Astrocyte (in vitro differentiated cells and primary cell): ENCODE data around the gene PREX1. TPM values are rescaled to one million over a fixed set of nuclear protein-coding genes. Genes with fewer than 3 reads are reported as not detected.

Experiments used
- DNase-seq: peaks from one replicate; pipeline ENCODE4 v3.0.0-alpha.2; 2010; ENCODE audit warnings: low read depth
- FAIRE-seq: peaks from 2 replicates; lab custom pipeline; 2011; peaks lifted over from hg19 to GRCh38; lab: Jason Lieb, UNC
- H2AFZ ChIP-seq: 2 replicates; pipeline ENCODE4 v1.6.0; 2012; ENCODE audit warnings: low read depth, low read length, inconsistent platforms
- H3K27ac ChIP-seq: 2 replicates; pipeline ENCODE4 v1.5.1; 2011; ENCODE audit warnings: low read depth, low read length, inconsistent platforms
- H3K27me3 ChIP-seq: 2 replicates; pipeline ENCODE4 v1.6.0; 2011; ENCODE audit warnings: low read length, inconsistent platforms; ENCODE audit not compliant: insufficient read depth
- H3K36me3 ChIP-seq: 2 replicates; pipeline ENCODE4 v1.5.1; 2011; ENCODE audit warnings: low read length, inconsistent platforms; ENCODE audit not compliant: insufficient read depth
- H3K4me1 ChIP-seq: 2 replicates; pipeline ENCODE4 v1.5.1; 2011; ENCODE audit warnings: low read length, inconsistent platforms; ENCODE audit not compliant: insufficient read depth
- H3K4me2 ChIP-seq: 2 replicates; pipeline ENCODE4 v1.6.0; 2012; ENCODE audit warnings: low read length, inconsistent platforms
- H3K4me3 ChIP-seq: 2 replicates; pipeline ENCODE4 v1.5.1; 2011; ENCODE audit warnings: low read depth, mild to moderate bottlenecking, low read length, inconsistent platforms; ENCODE audit not compliant: insufficient read depth
- H3K79me2 ChIP-seq: 2 replicates; pipeline ENCODE4 v1.6.0; 2012; ENCODE audit warnings: mild to moderate bottlenecking, low read length, inconsistent platforms; ENCODE audit not compliant: insufficient read depth
- H3K9ac ChIP-seq: 2 replicates; pipeline ENCODE4 v1.6.0; 2012; ENCODE audit warnings: mild to moderate bottlenecking, low read length, inconsistent platforms
- H3K9me3 ChIP-seq: 2 replicates; pipeline ENCODE4 v1.5.1; 2012; ENCODE audit warnings: low read depth, mild to moderate bottlenecking, low read length, inconsistent platforms; ENCODE audit not compliant: insufficient read depth
- H4K20me1 ChIP-seq: 2 replicates; pipeline ENCODE4 v1.6.0; 2012; ENCODE audit warnings: low read length, inconsistent platforms; ENCODE audit not compliant: insufficient read depth
- H3K27ac Mint-ChIP-seq: one replicate; pipeline ENCODE4 v1.8.0; 2021; ENCODE audit warnings: mild to moderate bottlenecking, mixed read lengths; ENCODE audit not compliant: unreplicated experiment
- H3K27me3 Mint-ChIP-seq: one replicate; pipeline ENCODE4 v1.8.0; 2021; ENCODE audit warnings: low read depth, mixed read lengths; ENCODE audit not compliant: unreplicated experiment
- H3K36me3 Mint-ChIP-seq: one replicate; pipeline ENCODE4 v1.8.0; 2021; ENCODE audit warnings: low read depth, mixed read lengths; ENCODE audit not compliant: unreplicated experiment
- H3K4me1 Mint-ChIP-seq: one replicate; pipeline ENCODE4 v1.8.0; 2021; ENCODE audit warnings: low read depth, mixed read lengths; ENCODE audit not compliant: unreplicated experiment
- H3K4me3 Mint-ChIP-seq: one replicate; pipeline ENCODE4 v1.8.0; 2021; ENCODE audit warnings: mild to moderate bottlenecking, moderate library complexity, mixed read lengths; ENCODE audit not compliant: unreplicated experiment
- H3K9me3 Mint-ChIP-seq: one replicate; pipeline ENCODE4 v1.8.0; 2021; ENCODE audit warnings: mild to moderate bottlenecking, mixed read lengths; ENCODE audit not compliant: unreplicated experiment
- EZH2 ChIP-seq: IDR thresholded peaks from 2 replicates; pipeline ENCODE4 v1.6.1; 2012; ENCODE audit warnings: mild to moderate bottlenecking, low read length, inconsistent platforms; ENCODE audit not compliant: insufficient read depth
- total RNA-seq: library from RNA; stranded (reverse); gene quantifications from 2 replicates; pipeline ENCODE4 v1.2.1, GENCODE V29; 2021
- TF ChIP-seq, protein P1 (sequence below): IDR thresholded peaks from 2 replicates; pipeline ENCODE4 v1.5.1; 2011; ENCODE audit warnings: low read depth, mild to moderate bottlenecking, inconsistent platforms, low read length, moderate library complexity; ENCODE audit not compliant: insufficient read depth

Gene PREX1
- total RNA-seq, 1 donor from 2014 or later = 3.5 TPM

DNA sequence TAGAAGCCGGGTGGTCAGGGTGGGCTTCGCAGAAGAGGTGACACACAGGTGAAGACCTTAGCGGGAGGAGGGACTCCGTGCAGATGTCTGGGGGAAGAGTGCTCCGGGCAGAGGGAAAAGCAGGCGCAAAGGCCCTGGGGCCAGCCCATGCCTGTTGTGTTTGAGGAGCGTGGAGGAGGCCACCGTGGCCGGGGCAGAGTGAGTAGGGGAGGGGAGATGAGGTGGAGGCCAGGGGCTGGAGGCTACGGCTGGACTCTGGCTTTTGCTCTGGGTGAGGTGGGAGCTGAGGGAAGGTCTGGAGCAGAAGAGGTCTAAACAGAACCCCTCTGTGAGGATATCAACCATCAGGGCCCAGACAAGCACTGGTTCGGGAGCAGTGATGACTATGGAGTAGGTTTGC is 244.0 kb downstream of the PREX1 start:
- no peak overlapping the region for H3K9ac ChIP-seq
- Mint-ChIP-seq H3K27ac (no peak overlapping the region), H3K9me3 (peaks cover 5% of the 10 kb centered on the region), H3K36me3 (no peaks in the 10 kb centered on the region), H3K4me1 (peaks cover 3% of the 10 kb centered on the region), H3K4me3 (no peak overlapping the region), H3K27me3 (peaks cover 39% of the 10 kb centered on the region)
- no peak overlapping the region for H3K4me2 ChIP-seq
- DNase-seq = no peak
- no peak overlapping the region for H3K27ac ChIP-seq
- H3K79me2 ChIP-seq = no peaks in the 10 kb centered on the region
- peaks cover 14% of the 10 kb centered on the region for H3K27me3 ChIP-seq
- no peak for FAIRE-seq
- H2AFZ ChIP-seq = no peak overlapping the region
- no peak overlapping the region for H3K4me3 ChIP-seq
- no peaks in the 10 kb centered on the region for H3K9me3 ChIP-seq
- H3K4me1 ChIP-seq = no peaks in the 10 kb centered on the region
- H4K20me1 ChIP-seq = no peaks in the 10 kb centered on the region
- no peak for TF ChIP-seq EZH2
- TF ChIP-seq, protein P1, sequence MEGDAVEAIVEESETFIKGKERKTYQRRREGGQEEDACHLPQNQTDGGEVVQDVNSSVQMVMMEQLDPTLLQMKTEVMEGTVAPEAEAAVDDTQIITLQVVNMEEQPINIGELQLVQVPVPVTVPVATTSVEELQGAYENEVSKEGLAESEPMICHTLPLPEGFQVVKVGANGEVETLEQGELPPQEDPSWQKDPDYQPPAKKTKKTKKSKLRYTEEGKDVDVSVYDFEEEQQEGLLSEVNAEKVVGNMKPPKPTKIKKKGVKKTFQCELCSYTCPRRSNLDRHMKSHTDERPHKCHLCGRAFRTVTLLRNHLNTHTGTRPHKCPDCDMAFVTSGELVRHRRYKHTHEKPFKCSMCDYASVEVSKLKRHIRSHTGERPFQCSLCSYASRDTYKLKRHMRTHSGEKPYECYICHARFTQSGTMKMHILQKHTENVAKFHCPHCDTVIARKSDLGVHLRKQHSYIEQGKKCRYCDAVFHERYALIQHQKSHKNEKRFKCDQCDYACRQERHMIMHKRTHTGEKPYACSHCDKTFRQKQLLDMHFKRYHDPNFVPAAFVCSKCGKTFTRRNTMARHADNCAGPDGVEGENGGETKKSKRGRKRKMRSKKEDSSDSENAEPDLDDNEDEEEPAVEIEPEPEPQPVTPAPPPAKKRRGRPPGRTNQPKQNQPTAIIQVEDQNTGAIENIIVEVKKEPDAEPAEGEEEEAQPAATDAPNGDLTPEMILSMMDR = no peak
- H3K36me3 ChIP-seq = no peaks in the 10 kb centered on the region

DNA sequence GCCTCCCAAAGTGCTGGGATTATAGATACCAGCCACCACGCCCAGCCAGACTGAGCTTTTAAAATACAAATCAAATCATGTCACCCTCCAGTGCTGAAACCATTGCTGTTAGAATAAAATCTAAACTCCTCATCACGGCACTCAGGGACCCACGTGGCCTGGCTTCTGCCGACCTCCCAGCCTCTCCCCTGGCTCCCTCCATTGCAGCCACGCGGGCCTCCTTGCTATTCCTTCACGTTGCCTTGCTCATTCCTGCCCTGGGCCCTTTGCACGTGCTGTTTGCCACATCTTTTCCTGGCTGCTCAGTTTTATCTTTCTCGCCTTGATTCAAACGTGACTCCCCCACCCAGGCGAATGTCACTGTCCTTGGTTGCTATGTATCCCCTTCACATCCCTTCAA is 244.6 kb downstream of the PREX1 start:
- no peak overlapping the region for H3K4me3 Mint-ChIP-seq
- DNase-seq (no peak), FAIRE-seq (no peak)
- H3K4me1 Mint-ChIP-seq = peaks cover 1% of the 10 kb centered on the region
- peaks cover 3% of the 10 kb centered on the region for H3K9me3 Mint-ChIP-seq
- Histone ChIP-seq H3K4me2 (no peak overlapping the region), H3K9ac (no peak overlapping the region), H2AFZ (no peak overlapping the region), H3K27ac (no peak overlapping the region), H3K36me3 (no peaks in the 10 kb centered on the region), H3K27me3 (peaks cover 14% of the 10 kb centered on the region), H4K20me1 (no peaks in the 10 kb centered on the region), H3K4me3 (no peak overlapping the region), H3K4me1 (no peaks in the 10 kb centered on the region), H3K79me2 (no peaks in the 10 kb centered on the region), H3K9me3 (no peaks in the 10 kb centered on the region)
- H3K27ac Mint-ChIP-seq = no peak overlapping the region
- TF ChIP-seq EZH2 = no peak
- TF ChIP-seq, protein P1 = no peak
- H3K36me3 Mint-ChIP-seq = no peaks in the 10 kb centered on the region
- H3K27me3 Mint-ChIP-seq = peaks cover 36% of the 10 kb centered on the region

DNA sequence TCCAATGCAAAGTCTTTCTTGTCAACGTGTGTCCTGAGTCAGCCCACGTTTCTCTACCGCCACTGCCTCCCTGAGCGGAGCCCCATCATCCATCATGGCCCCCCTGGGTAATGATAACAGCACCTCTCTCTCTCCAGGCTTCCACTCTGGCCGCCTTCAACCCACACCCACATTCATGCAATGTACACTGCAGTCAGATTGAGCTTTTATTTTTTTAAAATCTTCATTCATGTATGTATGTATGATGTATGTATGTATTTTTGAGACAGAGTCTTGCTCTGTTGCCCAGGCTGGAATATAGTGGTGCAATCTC is 245.2 kb downstream of the PREX1 start:
- Histone ChIP-seq H3K4me1 (no peaks in the 10 kb centered on the region), H3K4me3 (no peak overlapping the region), H2AFZ (no peak overlapping the region), H3K9ac (no peak overlapping the region), H3K9me3 (no peaks in the 10 kb centered on the region), H3K27ac (no peak overlapping the region), H3K4me2 (no peak overlapping the region), H4K20me1 (no peaks in the 10 kb centered on the region), H3K27me3 (peaks cover 14% of the 10 kb centered on the region), H3K79me2 (no peaks in the 10 kb centered on the region), H3K36me3 (no peaks in the 10 kb centered on the region)
- H3K27me3 Mint-ChIP-seq = peaks cover 37% of the 10 kb centered on the region
- H3K4me1 Mint-ChIP-seq = no peaks in the 10 kb centered on the region
- no peak for FAIRE-seq
- H3K4me3 Mint-ChIP-seq = no peak overlapping the region
- peaks cover 2% of the 10 kb centered on the region for H3K9me3 Mint-ChIP-seq
- DNase-seq = no peak
- TF ChIP-seq, protein P1 = no peak
- TF ChIP-seq EZH2 = no peak
- H3K36me3 Mint-ChIP-seq = no peaks in the 10 kb centered on the region
- H3K27ac Mint-ChIP-seq = no peak overlapping the region
